Omental fat pad (tissue), 4 donors: ENCODE results near the gene C10orf95. TPM values are rescaled to one million over a fixed set of nuclear protein-coding genes. Genes with fewer than 3 reads are reported as not detected.
A peak's percentile ranks its signal among the peaks of the same experiment; 100 is the strongest.

Experiments
- ATAC-seq: fragments of 150-250 bp; one replicate; pipeline ENCODE4 v1.9.1; 2016; ENCODE audit warnings: mild to moderate bottlenecking, moderate library complexity; ENCODE audit not compliant: low FRiP score
- DNase-seq: peaks from one replicate; pipeline ENCODE4 v3.0.0-alpha.2; 2019; ENCODE audit warnings: low spot score
- CTCF ChIP-seq, 3 donors: fragments of 450-650 bp; IDR thresholded peaks; one replicate each; pipeline ENCODE4 v1.5.1; 2016 to 2017; ENCODE audit warnings: antibody characterized with exemption in 3 of 3, mild to moderate bottlenecking in 3 of 3, moderate library complexity in 2 of 3
- small RNA-seq: library from RNA; depleted of rRNA; stranded (forward); fragments of <200 nt; gene quantifications from one replicate; pipeline ENCODE3, GENCODE V24; 2016
- total RNA-seq, 4 donors: library from RNA; depleted of rRNA; stranded (reverse); fragments of >200 nt; gene quantifications; one replicate each; pipeline ENCODE4 v1.1.0, GENCODE V29; 2016

The C10orf95 gene
- total RNA-seq, 4 donors from 2014 or later, result 0.84 TPM; not detected in 3

- TF ChIP-seq CTCF (IDR thresholded peaks at IDR 0.05), result no peak
- DNase-seq (no peak), ATAC-seq (no peak)
These were observed 48.8 kb downstream of the C10orf95 start for GRCh38 chr10:102402512-102402896.

- DNase-seq (no peak), ATAC-seq (no peak)
- no peak for TF ChIP-seq CTCF (IDR thresholded peaks at IDR 0.05)
These were observed 49.4 kb downstream of the C10orf95 start for GRCh38 chr10:102401735-102402511.

- no peak for TF ChIP-seq CTCF (IDR thresholded peaks at IDR 0.05)
- ATAC-seq (no peak), DNase-seq (no peak)
These were observed 50.0 kb downstream of the C10orf95 start for GRCh38 chr10:102401342-102401654.

- no peak for ATAC-seq
- TF ChIP-seq CTCF (IDR thresholded peaks at IDR 0.05), result no peak
- DNase-seq, result no peak
These were observed 50.6 kb downstream of the C10orf95 start for GRCh38 chr10:102400598-102401341.

- TF ChIP-seq CTCF (IDR thresholded peaks at IDR 0.05), result no peak
- DNase-seq, result no peak
- no peak for ATAC-seq
These were observed 51.3 kb downstream of the C10orf95 start for GRCh38 chr10:102400076-102400475.

Small RNAs within 50 kb of the gene (small RNA-seq; reads per million reads assigned to genes)
- 11,748 reads per million, percentile 100 among the genes with 10 or more reads in this experiment for gene MIR146B

Other genes with a start within 250 kb of the C10orf95 start
- gene ELOVL3, start 225.2 kb downstream of the C10orf95 start, total RNA-seq, result 1 to 10 TPM in 3 of 4 donors, under 1 TPM in 1; 0.72 to 4.6 (median 2.1) TPM
- gene PITX3, start 210.0 kb downstream of the C10orf95 start, total RNA-seq, result under 1 TPM in 2 of 4 donors, not detected in 2; 0.36 to 0.37 TPM
- gene GBF1, start 206.0 kb downstream of the C10orf95 start, total RNA-seq, result 10 to 100 TPM; 28.1 to 34.9 (median 31.6) TPM
- gene NFKB2, start 55.8 kb downstream of the C10orf95 start, total RNA-seq, result 10 to 100 TPM; 13.7 to 54.4 (median 28.8) TPM
- 1 to 10 TPM in 2 of 4 donors, under 1 TPM in 1, not detected in 1; 0.44 to 1.6 (median 1.1) TPM for gene PSD, start 32.8 kb downstream of the C10orf95 start, total RNA-seq
- gene FBXL15, start 30.7 kb downstream of the C10orf95 start, total RNA-seq, result 10 to 100 TPM; 11.7 to 16.8 (median 15.0) TPM
- gene CUEDC2, start 19.0 kb downstream of the C10orf95 start, total RNA-seq, result 10 to 100 TPM; 41.1 to 51.6 (median 47.2) TPM
- gene ACTR1A, start 51.2 kb upstream of the C10orf95 start, total RNA-seq, result 100 to 1,000 TPM in 3 of 4 donors, 10 to 100 TPM in 1; 81.8 to 117 (median 113) TPM
- gene SUFU, start 52.4 kb upstream of the C10orf95 start, total RNA-seq, result 10 to 100 TPM in 1 of 4 donors, 1 to 10 TPM in 3; 3.7 to 10.1 (median 7.1) TPM
- 100 to 1,000 TPM in 3 of 4 donors, 10 to 100 TPM in 1; 58.2 to 121 (median 103) TPM for gene TRIM8, start 192.9 kb upstream of the C10orf95 start, total RNA-seq